Breast epithelium (tissue), 4 donors: Measurements from ENCODE around the gene AMMECR1L. TPM values are rescaled to one million over a fixed set of nuclear protein-coding genes. Genes with fewer than 3 reads are reported as not detected.
"Not testable (repeated sequence)": the region's sequence is repeated elsewhere in the genome, so short reads cannot be mapped to it uniquely, and the experiment has no call there.

Experiments
- DNase-seq, 2 donors: peaks; one replicate each; pipeline ENCODE4 v3.0.0-alpha.2; 2019; ENCODE audit warnings: low spot score in 2 of 2
- H3K27ac ChIP-seq, 2 donors: fragments of 200-600 bp; sonication (generic) in 1 of 2; one replicate each; pipeline ENCODE4 v1.5.1; 2016 to 2019; ENCODE audit warnings: mild to moderate bottlenecking in 1 of 2
- H3K27me3 ChIP-seq, 2 donors: fragments of 200-600 bp; sonication (generic) in 1 of 2; one replicate each; pipeline versions ENCODE4 v1.5.1 to v1.6.0; 2017 to 2019; ENCODE audit warnings: control low read depth in 1 of 2, mild to moderate bottlenecking in 1 of 2
- H3K36me3 ChIP-seq: fragments of 200-600 bp; one replicate; pipeline ENCODE4 v1.5.1; 2019
- H3K4me1 ChIP-seq, 2 donors: fragments of 200-600 bp; sonication (generic); one replicate each; pipeline ENCODE4 v1.5.1; 2016 to 2019; ENCODE audit warnings: control low read depth in 1 of 2
- H3K4me3 ChIP-seq, 3 donors: fragments of 200-600 bp; sonication (generic); 1 replicate in 2 of 3; 2 replicates in 1 of 3; pipeline ENCODE4 v1.5.1; 2016 to 2019; ENCODE audit warnings: mild to moderate bottlenecking in 3 of 3, moderate library complexity in 2 of 3
- H3K9me3 ChIP-seq, 2 donors: fragments of 200-600 bp; sonication (generic) in 1 of 2; one replicate each; pipeline ENCODE4 v1.5.1; 2016 to 2019; ENCODE audit warnings: control low read depth in 1 of 2
- POLR2A ChIP-seq: fragments of 450-650 bp; IDR thresholded peaks from one replicate; pipeline ENCODE4 v1.6.1; 2016; ENCODE audit warnings: antibody characterized with exemption, mild to moderate bottlenecking, moderate library complexity
- POLR2AphosphoS5 ChIP-seq, 3 donors: sonication (generic); formaldehyde crosslinking; IDR thresholded peaks; one replicate each; pipeline ENCODE4 v1.6.1; 2017; ENCODE audit warnings: antibody characterized with exemption in 3 of 3
- intact Hi-C: fragments of 100-400 bp; cut with DNase I; formaldehyde crosslinking; loops from one replicate; pipeline ENCODE4 v1.15.1; 2023; ENCODE audit warnings: low total_unique reads
- total RNA-seq, 3 donors: library from RNA; depleted of rRNA; stranded (reverse); fragments of >200 nt; gene quantifications; one replicate each; pipeline ENCODE4 v1.1.0, GENCODE V29; 2016
- TF ChIP-seq, protein P1 (sequence below), 3 donors: fragments of 450-650 bp; IDR thresholded peaks; one replicate each; pipeline ENCODE4 v1.5.1; 2016 to 2017; ENCODE audit warnings: antibody characterized with exemption in 3 of 3, mild to moderate bottlenecking in 3 of 3, moderate library complexity in 3 of 3

The AMMECR1L gene
- total RNA-seq, 3 donors from 2014 or later: 14.4 to 16.4 (median 15.0) TPM

DNA sequence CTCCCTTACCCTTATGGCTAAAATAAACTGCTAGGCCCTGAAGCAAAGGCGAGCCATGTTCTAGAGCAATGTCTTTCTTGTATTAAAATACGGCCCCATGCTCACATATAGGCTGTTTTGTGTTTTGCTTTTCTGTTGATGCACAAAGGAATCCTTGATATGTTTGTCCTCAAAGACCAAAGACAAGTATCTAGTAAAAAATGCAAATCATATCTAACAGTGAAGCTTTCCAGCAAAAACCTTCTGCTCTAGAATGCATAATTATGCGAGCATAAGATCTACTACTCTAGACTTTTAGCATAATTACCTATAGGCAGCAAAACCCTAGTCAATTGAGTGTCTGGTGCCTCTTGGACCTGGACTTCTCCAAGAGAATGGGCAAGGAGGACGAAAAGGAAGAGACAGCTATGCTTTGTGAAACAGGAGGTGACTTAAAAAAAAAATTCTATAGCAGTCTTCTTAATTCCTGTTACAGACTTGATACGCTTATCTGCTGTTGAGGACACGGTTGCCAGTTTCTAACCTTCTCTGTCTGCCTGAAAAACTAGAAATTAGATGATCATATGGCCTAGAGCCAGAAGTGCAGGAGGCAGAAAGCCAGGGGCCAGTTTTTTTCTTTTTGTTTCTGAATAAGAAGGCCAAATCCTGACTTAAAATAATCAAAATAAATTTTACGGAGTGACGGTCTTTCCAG is 1.5 kb upstream of the AMMECR1L start:
- peak overlapping the region; percentile 53 to 83 (median 64) for H3K4me3 ChIP-seq
- no peak for DNase-seq
- peaks cover 0 to 4% of the 10 kb centered on the region in 2 donors for H3K4me1 ChIP-seq
- no peaks in the 10 kb centered on the region for H3K36me3 ChIP-seq
- H3K27me3 ChIP-seq: no peaks in the 10 kb centered on the region
- intact Hi-C loops: no loop called here
- H3K9me3 ChIP-seq: no peaks in the 10 kb centered on the region
- peak overlapping the region; percentile 26 to 58 for H3K27ac ChIP-seq
- TF ChIP-seq POLR2A: no peak
- no peak for TF ChIP-seq POLR2AphosphoS5 (IDR thresholded peaks at IDR 0.05)
- TF ChIP-seq, protein P1, sequence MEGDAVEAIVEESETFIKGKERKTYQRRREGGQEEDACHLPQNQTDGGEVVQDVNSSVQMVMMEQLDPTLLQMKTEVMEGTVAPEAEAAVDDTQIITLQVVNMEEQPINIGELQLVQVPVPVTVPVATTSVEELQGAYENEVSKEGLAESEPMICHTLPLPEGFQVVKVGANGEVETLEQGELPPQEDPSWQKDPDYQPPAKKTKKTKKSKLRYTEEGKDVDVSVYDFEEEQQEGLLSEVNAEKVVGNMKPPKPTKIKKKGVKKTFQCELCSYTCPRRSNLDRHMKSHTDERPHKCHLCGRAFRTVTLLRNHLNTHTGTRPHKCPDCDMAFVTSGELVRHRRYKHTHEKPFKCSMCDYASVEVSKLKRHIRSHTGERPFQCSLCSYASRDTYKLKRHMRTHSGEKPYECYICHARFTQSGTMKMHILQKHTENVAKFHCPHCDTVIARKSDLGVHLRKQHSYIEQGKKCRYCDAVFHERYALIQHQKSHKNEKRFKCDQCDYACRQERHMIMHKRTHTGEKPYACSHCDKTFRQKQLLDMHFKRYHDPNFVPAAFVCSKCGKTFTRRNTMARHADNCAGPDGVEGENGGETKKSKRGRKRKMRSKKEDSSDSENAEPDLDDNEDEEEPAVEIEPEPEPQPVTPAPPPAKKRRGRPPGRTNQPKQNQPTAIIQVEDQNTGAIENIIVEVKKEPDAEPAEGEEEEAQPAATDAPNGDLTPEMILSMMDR (IDR thresholded peaks at IDR 0.05): no peak

DNA sequence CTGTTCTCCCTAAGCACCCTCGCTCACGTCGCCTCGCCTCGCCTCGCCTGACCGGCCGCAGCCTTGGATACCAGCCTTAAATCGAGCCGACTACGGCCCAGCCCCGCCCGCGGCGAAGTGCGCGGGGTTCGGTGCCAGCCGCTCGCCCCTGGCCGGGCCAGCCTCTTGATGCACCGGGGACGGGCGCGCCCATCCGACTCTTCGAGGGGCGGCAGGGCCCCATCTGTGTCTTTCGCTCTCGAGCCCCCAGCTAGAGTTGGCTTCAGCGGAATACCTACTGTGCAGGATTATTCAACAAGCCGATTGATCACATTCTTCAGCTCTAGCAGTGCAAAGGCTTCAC is 808 bp upstream of the AMMECR1L start:
- H3K9me3 ChIP-seq, H3K36me3 ChIP-seq, DNase-seq, H3K4me1 ChIP-seq, intact Hi-C loops, H3K27me3 ChIP-seq: not testable (repeated sequence)
- Histone ChIP-seq H3K27ac (peak overlapping the region; percentile 90 to 98), H3K4me3 (peak overlapping the region; percentile 53 to 83 (median 64))

DNA sequence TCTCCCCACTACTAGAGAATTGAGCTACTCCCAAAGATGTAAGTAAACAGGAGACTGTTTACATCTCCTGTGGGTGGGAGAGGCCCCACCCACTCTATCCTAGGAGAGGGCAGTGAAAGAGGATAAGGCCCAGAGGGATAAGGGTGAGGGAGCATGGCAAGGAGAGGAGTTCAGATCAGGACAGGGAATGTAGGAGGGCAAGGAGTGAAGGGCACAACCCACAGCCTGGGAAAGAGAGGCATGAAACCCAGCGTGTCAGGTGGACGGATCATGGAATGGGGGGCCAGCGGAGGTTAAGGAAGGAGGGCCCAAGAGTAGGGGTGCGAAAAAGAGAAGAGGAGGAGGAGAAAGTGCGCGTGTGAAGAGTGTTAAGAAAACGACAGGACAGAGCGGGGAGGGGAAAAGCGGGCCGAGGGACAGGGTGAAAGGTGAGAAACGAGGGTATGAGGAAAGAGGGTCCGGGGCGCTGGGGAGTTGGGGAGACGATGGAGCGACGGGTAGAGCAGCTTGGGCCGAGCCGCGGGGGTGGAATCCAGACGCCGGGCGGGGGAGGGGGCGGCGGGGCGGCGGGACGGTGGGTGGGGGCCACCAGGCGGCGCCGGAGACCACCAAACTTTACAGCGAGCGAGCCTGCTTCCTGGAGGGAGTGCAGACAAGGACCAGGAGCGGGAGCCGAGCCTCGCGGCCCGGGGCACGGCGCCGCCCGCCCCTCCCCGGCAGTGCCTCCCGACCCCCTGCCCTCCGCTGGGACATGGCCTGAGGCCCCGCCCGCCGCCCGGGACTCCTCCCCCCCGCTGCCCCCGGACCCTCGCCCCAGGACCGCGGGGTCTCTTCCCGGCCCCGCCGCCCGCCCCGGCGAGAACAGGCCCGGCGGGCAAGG is 655 bp downstream of the AMMECR1L start:
- H3K9me3 ChIP-seq, H3K4me1 ChIP-seq, H3K36me3 ChIP-seq, DNase-seq, intact Hi-C loops, H3K27me3 ChIP-seq: not testable (repeated sequence)
- H3K27ac ChIP-seq: peak overlapping the region; percentile 90 to 98
- peak overlapping the region; percentile 53 to 83 (median 64) for H3K4me3 ChIP-seq

DNA sequence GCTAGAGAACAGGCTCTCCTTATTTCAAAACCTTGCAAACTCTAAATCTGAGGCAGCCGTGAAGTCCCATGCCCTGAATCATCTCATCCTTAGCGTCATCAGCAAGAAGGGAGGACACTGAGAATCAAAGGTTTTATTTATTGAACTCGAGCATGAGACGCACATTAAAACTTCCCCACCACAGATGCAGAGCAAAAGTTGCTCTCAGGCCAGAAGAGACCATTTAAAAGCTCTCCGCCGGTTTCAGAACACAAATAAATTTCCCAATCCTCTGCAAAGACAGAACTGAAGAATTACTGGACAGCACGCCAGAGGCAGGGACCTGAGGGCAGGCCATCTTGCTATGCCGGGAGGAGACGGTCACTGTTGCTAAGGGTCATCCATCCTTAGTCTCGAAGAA is 1.3 kb downstream of the AMMECR1L start:
- H3K9me3 ChIP-seq: no peaks in the 10 kb centered on the region
- H3K36me3 ChIP-seq: no peaks in the 10 kb centered on the region
- H3K27me3 ChIP-seq: no peaks in the 10 kb centered on the region
- no peak for TF ChIP-seq POLR2AphosphoS5 (IDR thresholded peaks at IDR 0.05)
- TF ChIP-seq POLR2A: no peak
- TF ChIP-seq, protein P1 (IDR thresholded peaks at IDR 0.05): no peak
- DNase-seq: no peak
- H3K27ac ChIP-seq: peak overlapping the region; percentile 90 to 98
- intact Hi-C loops: no loop called here
- H3K4me3 ChIP-seq: peak overlapping the region; percentile 53 to 83 (median 64)
- peaks cover 0 to 4% of the 10 kb centered on the region in 2 donors for H3K4me1 ChIP-seq

DNA sequence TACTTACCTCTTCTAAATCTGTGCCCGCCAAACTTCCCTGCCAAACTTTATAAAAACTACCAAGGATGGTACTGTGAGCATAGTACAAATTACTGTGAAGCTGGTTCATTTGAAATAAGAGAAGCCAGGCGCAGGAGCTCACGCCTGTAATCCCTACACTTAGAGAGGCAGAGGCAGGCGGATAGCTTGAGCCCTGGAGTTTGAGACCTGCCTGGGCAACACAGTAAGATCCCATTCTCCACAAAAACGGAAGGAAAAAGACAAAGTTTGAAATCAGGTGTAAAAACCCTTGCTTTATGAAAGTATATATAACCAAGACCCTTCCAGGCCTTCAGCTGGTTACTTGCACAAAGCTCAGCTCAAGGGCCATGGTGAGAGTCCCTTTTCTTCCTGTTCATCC is 5.9 kb downstream of the AMMECR1L start:
- Histone ChIP-seq H3K27ac (no peak overlapping the region), H3K27me3 (no peaks in the 10 kb centered on the region), H3K4me3 (no peak overlapping the region), H3K36me3 (no peaks in the 10 kb centered on the region), H3K4me1 (no peaks in the 10 kb centered on the region), H3K9me3 (no peaks in the 10 kb centered on the region)
- intact Hi-C loops: no loop called here
- TF ChIP-seq, protein P1 (IDR thresholded peaks at IDR 0.05): no peak
- TF ChIP-seq POLR2A (no peak), POLR2AphosphoS5 (IDR thresholded peaks at IDR 0.05) (no peak)
- no peak for DNase-seq

DNA sequence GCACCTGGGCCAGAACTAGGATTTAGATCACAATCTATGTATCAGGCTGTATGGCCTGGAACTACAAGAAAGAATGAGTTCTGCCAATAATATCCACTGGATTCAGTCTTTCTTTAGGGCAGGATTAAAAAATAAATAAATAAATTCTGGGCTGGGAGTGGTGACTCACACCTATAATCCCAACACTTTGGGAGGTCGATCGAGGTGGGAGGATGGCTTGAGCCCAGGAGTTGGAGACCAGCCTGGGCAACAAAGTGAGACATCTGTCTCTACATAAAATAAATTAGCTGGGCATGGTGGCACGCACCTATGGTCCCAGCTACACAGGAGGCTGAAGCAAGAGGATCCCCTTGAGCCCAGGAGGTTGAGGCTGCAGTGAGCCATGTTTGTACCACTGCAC is 8.1 kb downstream of the AMMECR1L start:
- no peaks in the 10 kb centered on the region for H3K36me3 ChIP-seq
- H3K4me3 ChIP-seq: no peak overlapping the region
- H3K4me1 ChIP-seq: no peaks in the 10 kb centered on the region
- intact Hi-C loops: no loop called here
- DNase-seq: no peak
- no peak overlapping the region for H3K27ac ChIP-seq
- TF ChIP-seq POLR2AphosphoS5 (IDR thresholded peaks at IDR 0.05) (no peak), POLR2A (no peak)
- TF ChIP-seq, protein P1 (IDR thresholded peaks at IDR 0.05): no peak
- no peaks in the 10 kb centered on the region for H3K27me3 ChIP-seq
- H3K9me3 ChIP-seq: no peaks in the 10 kb centered on the region
